Measurements from ENCODE around the gene TMEM82. TPM values are rescaled to one million over a fixed set of nuclear protein-coding genes. Genes with fewer than 3 reads are reported as not detected.
A peak's percentile ranks its signal among the peaks of the same experiment; 100 is the strongest.

Gene TMEM82
- polyA plus RNA-seq, 6 donors from 2014 or later: not detected

- Mint-ChIP-seq H3K36me3 (peaks cover 5 to 15% of the 10 kb centered on the region in 2 donors), H3K4me3 (no peak overlapping the region), H3K27me3 (no peaks in the 10 kb centered on the region), H3K4me1 (peaks cover 0 to 4% (median 0%) of the 10 kb centered on the region in 3 donors), H3K9me3 (peaks cover 0 to 1% (median 0%) of the 10 kb centered on the region in 7 donors), H3K27ac (no peak overlapping the region)
- DNase-seq (no peak), ATAC-seq (ENCODE audit: low read depth in 2 of 2) (no peak)
Measured at GRCh38 chr1:15723631-15724246, 18.6 kb upstream of the TMEM82 start.

- DNase-seq: no peak
- Mint-ChIP-seq H3K4me1 (peaks cover 0 to 4% (median 0%) of the 10 kb centered on the region in 3 donors), H3K27me3 (no peaks in the 10 kb centered on the region), H3K4me3 (no peak overlapping the region), H3K36me3 (peaks cover 0 to 8% of the 10 kb centered on the region in 2 donors), H3K9me3 (peaks cover 0 to 1% (median 0%) of the 10 kb centered on the region in 7 donors), H3K27ac (peak overlapping the region in 1 of 6 donors; percentile 11)
- no peak for ATAC-seq (ENCODE audit: low read depth in 2 of 2)
Measured at GRCh38 chr1:15724949-15725880, 17.1 kb upstream of the TMEM82 start.

GRCh38 chr1:15726508-15726907, 15.8 kb upstream of the TMEM82 start:
- Mint-ChIP-seq H3K4me1 (peaks cover 0 to 4% (median 0%) of the 10 kb centered on the region in 3 donors), H3K4me3 (no peak overlapping the region), H3K27ac (peak overlapping the region in 1 of 6 donors; percentile 66), H3K27me3 (no peaks in the 10 kb centered on the region), H3K9me3 (peaks cover 0 to 1% (median 0%) of the 10 kb centered on the region in 7 donors), H3K36me3 (peaks cover 0 to 8% of the 10 kb centered on the region in 2 donors)
- no peak for ATAC-seq (ENCODE audit: low read depth in 2 of 2)
- DNase-seq: no peak

GRCh38 chr1:15727021-15727420, 15.3 kb upstream of the TMEM82 start:
- Mint-ChIP-seq H3K4me1 (peaks cover 0 to 4% (median 0%) of the 10 kb centered on the region in 3 donors), H3K4me3 (no peak overlapping the region), H3K36me3 (peaks cover 0 to 8% of the 10 kb centered on the region in 2 donors), H3K27ac (no peak overlapping the region), H3K27me3 (no peaks in the 10 kb centered on the region), H3K9me3 (peaks cover 0 to 1% (median 0%) of the 10 kb centered on the region in 7 donors)
- ATAC-seq (ENCODE audit: low read depth in 2 of 2) (no peak), DNase-seq (no peak)

GRCh38 chr1:15727424-15727823, 14.9 kb upstream of the TMEM82 start:
- peaks cover 0 to 8% of the 10 kb centered on the region in 2 donors for H3K36me3 Mint-ChIP-seq
- peak overlapping the region in 1 of 6 donors; percentile 72 for H3K27ac Mint-ChIP-seq
- no peaks in the 10 kb centered on the region for H3K27me3 Mint-ChIP-seq
- no peak overlapping the region for H3K4me3 Mint-ChIP-seq
- H3K4me1 Mint-ChIP-seq: peaks cover 0 to 4% (median 0%) of the 10 kb centered on the region in 3 donors
- H3K9me3 Mint-ChIP-seq: peaks cover 0 to 1% (median 0%) of the 10 kb centered on the region in 7 donors
- DNase-seq: no peak
- ATAC-seq (ENCODE audit: low read depth in 2 of 2): no peak

GRCh38 chr1:15727866-15728534, 14.3 kb upstream of the TMEM82 start:
- ATAC-seq (ENCODE audit: low read depth in 2 of 2): no peak
- Mint-ChIP-seq H3K9me3 (peaks cover 0 to 1% (median 0%) of the 10 kb centered on the region in 7 donors), H3K4me3 (no peak overlapping the region), H3K27me3 (no peaks in the 10 kb centered on the region), H3K4me1 (peaks cover 0 to 4% (median 0%) of the 10 kb centered on the region in 3 donors), H3K27ac (peak overlapping the region in 1 of 6 donors; percentile 72), H3K36me3 (peaks cover 0 to 8% of the 10 kb centered on the region in 2 donors)
- DNase-seq: no peak

- Mint-ChIP-seq H3K36me3 (peaks cover 0 to 8% of the 10 kb centered on the region in 2 donors), H3K4me1 (peaks cover 0 to 4% (median 0%) of the 10 kb centered on the region in 3 donors), H3K4me3 (peak overlapping the region in 1 of 8 donors; percentile 60), H3K27me3 (no peaks in the 10 kb centered on the region), H3K9me3 (peaks cover 0 to 1% (median 0%) of the 10 kb centered on the region in 7 donors), H3K27ac (peak overlapping the region in 2 of 6 donors; percentile 84 to 88)
- ATAC-seq (ENCODE audit: low read depth in 2 of 2): no peak
- no peak for DNase-seq
Measured at GRCh38 chr1:15728937-15729657, 13.2 kb upstream of the TMEM82 start.

GRCh38 chr1:15730423-15730822, 11.9 kb upstream of the TMEM82 start:
- ATAC-seq (ENCODE audit: low read depth in 2 of 2): no peak
- no peaks in the 10 kb centered on the region for H3K4me1 Mint-ChIP-seq
- H3K27ac Mint-ChIP-seq: no peak overlapping the region
- H3K4me3 Mint-ChIP-seq: no peak overlapping the region
- H3K36me3 Mint-ChIP-seq: peaks cover 0 to 8% of the 10 kb centered on the region in 2 donors
- no peaks in the 10 kb centered on the region for H3K27me3 Mint-ChIP-seq
- DNase-seq: no peak
- peaks cover 0 to 1% (median 0%) of the 10 kb centered on the region in 7 donors for H3K9me3 Mint-ChIP-seq

GRCh38 chr1:15730936-15731335, 11.4 kb upstream of the TMEM82 start:
- Mint-ChIP-seq H3K27me3 (no peaks in the 10 kb centered on the region), H3K4me3 (no peak overlapping the region)
- ATAC-seq (ENCODE audit: low read depth in 2 of 2): no peak

GRCh38 chr1:15731735-15732685, 10.3 kb upstream of the TMEM82 start:
- Mint-ChIP-seq H3K4me3 (no peak overlapping the region), H3K27me3 (no peaks in the 10 kb centered on the region), H3K36me3 (peaks cover 0 to 7% of the 10 kb centered on the region in 2 donors), H3K27ac (peak overlapping the region in 1 of 6 donors; percentile 36), H3K4me1 (peaks cover 0 to 3% (median 0%) of the 10 kb centered on the region in 3 donors), H3K9me3 (peaks cover 0 to 1% (median 0%) of the 10 kb centered on the region in 7 donors)
- ATAC-seq (ENCODE audit: low read depth in 2 of 2) (no peak), DNase-seq (no peak)

More at GRCh38 chr1:15730936-15731335, 11.4 kb upstream of the TMEM82 start:
- DNase-seq: no peak
- H3K4me1 Mint-ChIP-seq: peaks cover 0 to 3% (median 0%) of the 10 kb centered on the region in 3 donors
- peaks cover 0 to 1% (median 0%) of the 10 kb centered on the region in 7 donors for H3K9me3 Mint-ChIP-seq
- peaks cover 0 to 8% of the 10 kb centered on the region in 2 donors for H3K36me3 Mint-ChIP-seq
- H3K27ac Mint-ChIP-seq: peak overlapping the region in 1 of 6 donors; percentile 20

GRCh38 chr1:15732686-15733081, 9.6 kb upstream of the TMEM82 start:
- Mint-ChIP-seq H3K4me1 (peaks cover 0 to 3% (median 0%) of the 10 kb centered on the region in 3 donors), H3K9me3 (no peaks in the 10 kb centered on the region), H3K36me3 (peaks cover 0 to under 1% of the 10 kb centered on the region in 2 donors), H3K27me3 (no peaks in the 10 kb centered on the region), H3K27ac (peak overlapping the region in 2 of 6 donors; percentile 36 to 72), H3K4me3 (peak overlapping the region in 1 of 8 donors; percentile 25)
- DNase-seq: no peak
- no peak for ATAC-seq (ENCODE audit: low read depth in 2 of 2)
